ENCODE data around the gene PLS3.

The PLS3 gene

DNA sequence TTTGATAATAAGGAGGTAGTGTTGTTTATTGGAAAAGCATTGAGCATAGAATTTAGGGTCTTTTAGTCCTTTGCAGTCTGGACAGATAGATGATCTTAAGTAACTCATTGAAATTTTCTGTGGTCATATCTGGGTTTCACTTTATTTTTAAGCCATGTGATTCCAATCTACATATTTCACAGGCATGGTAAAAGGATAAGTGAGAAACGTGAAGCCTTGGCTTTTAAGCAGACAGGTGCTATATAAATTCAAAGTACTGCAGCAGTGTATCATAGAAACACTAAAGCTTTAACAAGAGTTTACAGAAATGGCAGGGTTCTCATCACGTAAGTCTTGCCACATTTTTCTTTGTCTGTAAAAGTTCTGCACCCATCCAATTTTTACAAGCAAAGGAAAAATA, 4.9 kb downstream of the PLS3 start:
- no peak for DNase-seq (ENCODE audit: low read depth in 4 of 4, low spot score in 1 of 4)

DNA sequence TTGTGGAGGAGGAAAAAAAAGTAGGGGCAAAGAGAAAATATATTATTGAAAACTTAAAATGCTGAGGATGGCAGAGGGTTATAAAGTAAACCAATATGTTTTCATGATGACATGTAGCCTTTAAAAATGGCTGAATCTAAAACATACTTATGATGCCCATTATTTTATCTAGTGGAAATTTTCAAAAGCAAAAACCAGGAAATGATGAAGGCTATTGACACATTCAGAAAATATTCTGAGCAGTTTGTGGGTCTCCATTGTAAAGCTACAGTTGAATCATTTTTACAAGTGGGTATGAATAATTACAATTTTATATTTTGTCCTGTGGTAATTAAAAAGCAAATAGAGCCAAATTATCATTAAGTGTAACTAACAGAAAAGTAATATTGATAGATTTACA, 10.7 kb downstream of the PLS3 start:
- no peak for DNase-seq (ENCODE audit: low read depth in 4 of 4, low spot score in 1 of 4)

DNA sequence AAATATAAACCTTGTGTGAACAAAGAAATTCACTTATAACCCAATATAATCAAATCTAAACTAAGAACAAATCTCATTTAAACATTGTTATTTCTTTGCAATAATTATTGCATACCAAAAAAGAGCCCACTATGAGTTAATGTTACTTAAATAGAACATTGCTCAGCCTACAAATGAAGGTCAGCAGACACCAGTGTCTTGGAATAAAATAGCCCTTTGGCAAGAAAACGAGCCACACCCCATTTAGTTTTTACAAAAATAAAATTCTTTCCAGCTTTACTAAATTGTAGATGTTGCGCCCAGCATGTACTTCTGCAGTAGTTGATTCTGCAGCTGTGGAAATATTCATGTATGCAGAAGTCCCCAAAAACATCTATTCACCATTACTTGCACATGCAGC, 12.2 kb downstream of the PLS3 start:
- DNase-seq (ENCODE audit: low read depth in 4 of 4, low spot score in 1 of 4) = no peak

DNA sequence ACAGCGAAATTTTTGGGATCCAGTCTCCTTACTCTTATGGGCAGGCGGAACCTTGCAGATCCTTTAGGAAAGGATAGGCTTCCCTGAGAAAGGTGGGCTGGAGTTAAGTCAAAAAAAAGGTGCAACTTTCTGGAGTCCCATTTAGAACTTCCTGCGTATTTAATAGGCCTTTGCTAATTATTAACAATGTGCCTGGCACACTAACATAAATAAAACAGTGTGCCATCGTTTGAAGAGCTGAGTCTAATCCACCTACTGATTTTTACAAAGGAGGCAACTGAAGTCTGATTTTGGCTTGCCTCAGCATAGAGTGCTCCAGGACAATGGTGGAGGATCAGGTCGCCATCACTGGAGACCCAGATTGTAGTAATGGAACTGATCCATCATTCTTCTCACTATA, 15.7 kb downstream of the PLS3 start:
- DNase-seq (ENCODE audit: low read depth in 4 of 4, low spot score in 1 of 4) = no peak

DNA sequence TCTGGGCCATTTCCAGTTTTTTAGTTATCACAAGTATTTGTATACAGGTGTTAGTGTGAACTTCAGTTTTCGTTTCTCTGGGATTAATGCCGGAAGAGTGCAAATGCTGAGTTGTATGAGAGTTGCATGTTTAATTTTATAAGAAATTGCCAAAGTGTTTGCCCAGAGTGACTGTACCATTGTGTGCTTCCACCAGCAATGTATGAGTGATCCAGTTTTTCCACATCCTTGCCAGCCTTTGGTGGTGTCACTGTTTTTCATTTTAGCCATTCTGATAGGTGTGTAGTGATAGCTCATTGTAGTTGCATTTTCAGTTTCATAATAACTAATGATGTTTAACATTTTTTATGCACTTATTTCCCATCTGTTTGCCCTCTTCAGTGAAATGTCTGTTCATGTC, 18.4 kb downstream of the PLS3 start:
- DNase-seq (ENCODE audit: low read depth in 4 of 4, low spot score in 1 of 4) = no peak

DNA sequence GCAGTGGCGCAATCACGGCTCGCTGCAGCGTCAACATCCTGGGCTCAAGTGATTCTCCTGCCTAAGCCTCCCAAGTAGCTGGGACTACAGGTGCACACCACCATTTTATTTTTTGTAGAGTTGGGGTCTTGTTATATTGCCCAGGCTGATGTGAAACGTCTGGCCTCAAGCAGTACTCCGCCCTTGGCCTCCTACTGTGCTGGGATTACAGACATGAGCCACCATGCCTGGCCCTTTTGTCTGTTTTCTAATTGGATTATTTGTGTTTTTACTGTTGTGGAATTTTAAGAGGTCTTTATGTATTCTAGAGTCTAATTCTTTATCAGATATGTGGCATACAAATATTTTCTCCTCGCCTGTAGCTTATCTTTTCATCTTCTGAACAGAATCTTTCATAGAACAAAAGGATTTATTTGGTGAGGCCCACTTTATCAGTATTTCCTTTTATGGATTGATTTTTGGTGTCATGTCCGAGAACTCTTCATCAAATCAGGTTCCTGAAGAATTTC, 18.9 kb downstream of the PLS3 start:
- no peak for DNase-seq (ENCODE audit: low read depth in 4 of 4, low spot score in 1 of 4)

DNA sequence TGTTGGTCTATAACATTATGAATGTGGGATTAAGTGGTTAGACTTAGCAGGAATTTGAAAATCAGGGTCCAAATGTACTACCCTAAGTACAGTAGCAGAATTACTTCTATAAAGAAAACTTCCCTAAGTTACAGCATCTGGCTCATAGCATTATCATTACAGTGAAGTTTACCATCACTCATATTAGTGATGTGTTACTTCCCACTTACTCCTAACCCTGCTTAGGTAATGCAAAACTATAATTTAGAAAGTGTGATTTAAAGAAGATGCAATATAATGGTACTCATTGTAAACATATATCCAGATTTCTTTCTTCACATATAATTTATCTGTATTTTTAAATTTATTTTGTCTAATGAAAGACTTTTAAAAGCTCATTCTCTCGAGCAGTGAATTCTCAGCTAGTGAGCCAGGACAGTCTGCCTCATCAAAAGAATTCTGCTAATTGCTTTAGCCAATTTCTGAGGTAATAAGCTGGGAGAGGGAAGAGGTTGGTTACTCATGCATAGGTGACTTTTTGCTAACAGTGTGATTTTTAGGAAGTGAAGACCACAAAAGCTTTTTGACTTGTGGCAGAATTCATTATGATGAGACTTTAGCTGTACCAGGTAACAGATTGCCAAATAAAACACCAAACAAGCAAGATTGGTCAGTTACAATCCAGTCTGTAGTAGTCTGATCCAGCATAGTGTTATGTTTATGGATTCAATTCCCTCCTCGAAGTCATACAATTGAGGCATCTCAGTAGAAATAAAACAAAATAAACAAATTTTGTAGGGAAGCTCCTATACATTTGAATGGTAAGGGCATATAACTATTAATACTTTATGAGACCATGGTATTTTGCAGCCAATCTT, 21.0 kb downstream of the PLS3 start:
- no peak for DNase-seq (ENCODE audit: low read depth in 4 of 4, low spot score in 1 of 4)

DNA sequence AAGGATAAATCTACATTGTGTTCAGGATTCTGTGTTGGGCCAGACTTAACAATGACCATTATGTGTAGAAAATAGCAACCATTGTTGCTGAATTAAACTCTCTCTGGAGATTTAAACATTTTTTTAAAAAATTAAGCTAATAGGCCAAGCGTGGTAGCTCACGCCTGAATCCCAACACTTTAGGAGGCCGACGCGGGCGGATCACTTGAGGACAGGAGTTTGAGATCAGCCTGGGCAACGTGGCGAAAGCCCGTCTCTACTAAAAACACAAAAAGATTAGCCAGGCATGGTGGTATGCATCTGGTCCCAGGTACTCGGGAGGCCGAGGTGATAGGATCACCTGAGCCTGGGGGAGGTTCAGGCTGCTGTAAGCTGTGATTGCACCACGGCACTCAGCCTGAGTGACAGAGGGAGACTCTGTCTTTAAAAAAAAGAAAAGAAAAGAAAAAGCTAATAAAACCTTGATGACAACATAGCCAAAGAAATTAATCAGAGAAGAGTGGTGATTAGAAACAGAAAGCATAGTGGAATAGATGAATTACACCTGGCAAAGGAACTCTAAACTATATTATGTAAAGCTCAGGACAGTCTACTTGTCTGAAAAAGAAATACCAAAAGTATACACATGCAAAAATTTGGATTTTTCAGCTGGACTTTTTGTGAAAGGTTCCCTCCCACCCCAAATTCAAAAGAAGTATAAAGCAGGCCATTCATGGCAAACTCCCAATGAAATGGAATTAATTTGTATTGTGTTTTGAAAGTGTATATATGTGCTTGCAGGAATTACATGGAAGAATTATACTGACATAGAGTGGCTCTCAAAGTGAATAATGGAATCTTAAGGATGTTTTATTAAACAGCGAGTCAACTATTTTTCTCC, 21.9 kb downstream of the PLS3 start:
- DNase-seq (ENCODE audit: low read depth in 4 of 4, low spot score in 1 of 4) = no peak

DNA sequence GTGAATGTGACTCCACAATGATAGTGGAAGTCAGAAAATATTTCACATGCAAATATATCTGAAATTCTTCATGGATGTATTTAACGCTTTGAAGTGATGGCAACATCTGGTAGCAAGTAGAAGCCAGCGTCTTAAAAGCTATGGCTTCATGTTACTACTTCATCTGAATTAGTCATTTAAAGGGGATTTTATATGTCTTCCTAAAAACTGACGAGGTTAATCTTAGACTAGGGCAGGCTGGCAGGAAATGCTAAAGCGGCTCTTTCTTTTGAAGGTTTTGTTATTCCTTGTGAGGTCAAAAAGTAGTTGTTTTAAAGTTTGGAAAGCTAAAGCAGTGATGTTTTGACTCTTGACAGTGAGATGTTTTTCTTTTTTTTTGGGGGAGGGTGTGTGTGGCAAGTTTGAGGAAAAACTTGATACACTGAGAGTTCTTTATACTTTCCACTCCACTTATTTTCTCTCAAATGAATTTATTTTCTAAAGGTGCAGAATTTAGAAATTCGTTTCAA, 22.6 kb downstream of the PLS3 start:
- DNase-seq (ENCODE audit: low read depth in 4 of 4, low spot score in 1 of 4) = no peak

DNA sequence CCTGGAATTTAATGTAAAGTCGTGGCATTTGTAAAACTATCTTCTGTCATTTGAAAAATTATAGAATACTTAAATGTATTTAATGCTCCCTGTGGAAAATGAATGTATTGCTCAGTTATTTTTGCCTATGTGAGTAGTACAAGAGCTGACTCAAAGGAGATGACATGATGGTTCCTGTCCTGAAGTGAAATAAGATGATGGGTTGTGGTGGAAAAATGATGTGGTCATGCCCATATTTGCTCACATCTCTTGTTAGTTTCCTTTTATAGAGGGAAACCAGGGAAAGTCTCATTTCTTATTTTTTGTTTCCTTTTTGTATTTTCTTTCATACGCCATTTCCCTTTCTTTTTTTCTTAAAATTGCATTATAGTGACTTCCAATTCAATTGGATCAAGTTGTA, 23.7 kb downstream of the PLS3 start:
- DNase-seq (ENCODE audit: low read depth in 4 of 4, low spot score in 1 of 4) = no peak

DNA sequence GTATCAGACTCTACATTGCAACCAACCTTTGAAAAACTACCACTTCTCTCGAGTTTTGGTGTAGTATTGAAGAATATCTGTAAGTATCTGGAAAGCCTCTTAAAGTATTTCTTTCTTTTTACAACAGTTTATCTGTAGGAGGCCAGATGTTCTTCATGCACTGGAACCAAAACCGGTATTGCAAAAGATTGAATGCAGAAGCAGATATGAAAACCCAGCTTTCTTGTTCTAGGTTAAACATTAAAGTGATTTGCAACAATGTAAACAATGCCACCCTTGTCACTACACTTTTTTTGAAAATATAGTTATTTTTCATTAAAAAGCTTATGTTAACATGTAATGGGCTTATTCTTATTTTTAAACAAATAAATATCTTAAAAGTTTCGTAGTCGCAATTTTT, 27.2 kb downstream of the PLS3 start:
- DNase-seq (ENCODE audit: low read depth in 4 of 4, low spot score in 1 of 4) = no peak

DNA sequence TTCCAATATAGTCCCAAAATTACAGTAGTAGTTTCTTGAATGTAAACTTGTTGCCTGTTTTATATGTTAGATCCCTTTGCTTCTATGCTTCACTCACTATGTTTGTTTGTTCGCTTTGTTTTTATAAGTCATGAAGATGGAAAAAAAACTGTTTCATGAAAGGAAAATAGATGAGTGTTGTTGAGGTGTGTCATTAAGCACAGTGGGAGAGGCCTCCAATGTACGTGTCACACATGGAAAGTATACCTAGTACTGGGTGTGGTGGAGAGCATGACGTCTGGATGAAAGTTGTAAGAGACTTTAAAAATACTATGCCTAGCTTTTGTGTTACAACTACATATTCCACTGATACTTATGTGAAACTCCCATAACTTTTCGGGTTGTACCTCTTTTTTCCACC, 28.4 kb downstream of the PLS3 start:
- no peak for DNase-seq (ENCODE audit: low read depth in 4 of 4, low spot score in 1 of 4)

DNA sequence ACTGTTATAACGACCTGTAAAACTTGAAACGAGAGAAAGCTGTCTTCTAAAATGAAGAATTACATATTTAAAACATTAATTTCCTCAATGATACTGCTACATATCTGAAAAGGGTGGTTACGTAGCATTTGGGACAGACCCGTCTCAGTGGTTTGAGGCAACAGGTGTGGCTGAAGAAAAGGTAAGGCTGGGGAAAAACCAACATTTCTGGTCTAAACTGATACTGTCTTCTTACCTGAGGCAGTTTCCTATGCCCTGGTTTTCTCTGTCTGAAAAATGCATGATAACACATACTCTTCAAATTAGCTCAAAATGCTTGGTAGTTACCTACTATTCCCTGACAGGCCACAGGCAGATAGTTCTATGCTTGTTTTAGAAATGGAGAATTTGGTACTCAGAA, 30.4 kb downstream of the PLS3 start:
- no peak for DNase-seq (ENCODE audit: low read depth in 4 of 4, low spot score in 1 of 4)

DNA sequence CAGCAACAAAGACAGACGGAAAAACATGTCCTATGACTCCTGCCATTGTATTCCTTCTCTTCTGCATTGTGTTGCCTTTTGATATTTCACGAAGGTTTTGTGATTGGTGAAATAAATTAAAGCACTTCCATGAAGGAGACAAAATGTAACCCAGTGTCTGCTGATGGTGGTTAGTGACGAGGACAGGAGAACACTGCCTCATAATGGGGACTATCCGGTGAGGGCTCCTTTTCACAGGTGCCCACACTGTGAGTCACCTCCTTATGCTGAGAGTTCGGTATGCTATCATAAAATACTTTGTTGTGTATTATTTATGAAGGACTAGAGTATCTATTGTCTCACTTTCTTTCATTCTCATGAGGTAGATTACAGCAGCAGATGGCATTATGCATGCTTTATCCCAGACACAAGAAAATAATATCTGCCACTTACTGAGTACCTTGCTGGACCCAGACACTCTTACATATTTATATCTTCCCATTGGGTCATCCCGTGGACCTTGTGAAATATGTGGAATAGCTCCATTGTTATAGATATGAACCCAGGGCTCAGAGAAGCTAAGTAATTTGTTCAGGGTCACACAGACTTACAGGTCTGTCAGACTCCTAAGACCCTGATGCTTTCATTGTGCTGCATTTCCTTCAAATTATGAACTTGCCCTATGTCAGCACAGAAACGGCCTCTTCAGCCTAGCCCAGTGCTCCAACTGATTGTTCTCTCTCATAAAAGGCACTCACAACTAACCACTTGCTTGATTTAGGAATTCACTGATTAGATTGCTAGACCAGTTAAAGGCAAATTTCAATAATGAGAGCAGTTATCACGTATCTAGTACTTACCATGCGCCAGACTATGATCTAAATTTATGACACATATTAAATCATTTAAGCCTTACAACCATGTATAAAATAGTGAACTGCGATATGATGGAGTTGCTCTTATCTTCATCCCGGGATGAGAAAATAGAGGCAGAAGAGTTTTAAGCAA, 31.2 kb downstream of the PLS3 start:
- no peak for DNase-seq (ENCODE audit: low read depth in 4 of 4, low spot score in 1 of 4)

DNA sequence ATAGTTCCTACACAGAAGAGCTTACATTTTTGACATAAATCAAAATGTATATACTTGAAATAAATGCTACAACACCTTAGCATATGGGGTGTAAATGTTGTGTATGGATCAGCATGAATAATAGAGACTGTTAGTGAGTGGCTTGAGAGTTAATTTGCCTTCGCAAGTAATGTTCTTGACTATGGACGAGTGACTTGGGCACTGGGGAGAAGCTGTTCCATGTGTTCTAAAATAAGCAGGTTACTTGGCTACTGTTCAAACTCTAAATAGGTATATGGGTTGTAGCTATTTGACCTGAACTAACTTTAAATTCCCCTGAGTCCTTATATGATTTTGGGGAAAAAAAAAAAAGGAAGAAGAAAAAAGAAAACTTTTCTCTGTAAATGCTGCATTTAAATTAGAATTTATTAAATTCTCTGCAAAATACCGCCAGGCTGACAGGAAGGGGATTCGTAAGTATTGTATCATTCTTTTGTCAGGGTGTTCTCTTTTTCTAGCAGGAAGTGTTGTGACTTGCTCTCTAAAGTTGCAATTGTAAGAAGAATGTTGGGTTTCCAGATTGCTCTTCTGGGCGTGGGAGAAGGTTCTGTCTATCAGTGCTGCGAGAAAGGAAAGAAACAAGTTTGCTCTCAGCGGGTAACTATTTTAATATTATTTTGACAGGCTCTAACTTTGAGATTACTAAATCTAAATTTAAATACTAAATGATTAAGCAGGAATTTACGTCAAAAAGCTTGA, 32.2 kb downstream of the PLS3 start:
- no peak for DNase-seq (ENCODE audit: low read depth in 4 of 4, low spot score in 1 of 4)

DNA sequence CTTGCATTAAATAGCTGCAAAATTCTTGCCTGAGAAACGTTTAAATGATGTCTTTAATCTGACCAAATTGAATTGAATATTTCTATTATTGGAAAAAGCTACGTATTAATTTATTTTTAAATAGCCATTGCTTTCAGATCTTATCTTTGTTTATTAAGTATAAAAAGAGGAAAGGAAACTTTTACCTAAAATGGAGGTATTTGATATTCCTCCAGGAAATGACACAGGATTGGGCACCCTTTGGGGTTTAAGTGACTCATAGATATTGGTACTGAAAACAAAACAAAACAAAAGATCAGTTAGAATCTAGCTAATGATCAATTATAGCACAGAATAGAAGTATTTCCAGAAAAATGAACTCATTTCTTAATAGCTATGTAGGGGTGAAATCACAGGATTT, 34.1 kb downstream of the PLS3 start:
- no peak for DNase-seq (ENCODE audit: low read depth in 4 of 4, low spot score in 1 of 4)

DNA sequence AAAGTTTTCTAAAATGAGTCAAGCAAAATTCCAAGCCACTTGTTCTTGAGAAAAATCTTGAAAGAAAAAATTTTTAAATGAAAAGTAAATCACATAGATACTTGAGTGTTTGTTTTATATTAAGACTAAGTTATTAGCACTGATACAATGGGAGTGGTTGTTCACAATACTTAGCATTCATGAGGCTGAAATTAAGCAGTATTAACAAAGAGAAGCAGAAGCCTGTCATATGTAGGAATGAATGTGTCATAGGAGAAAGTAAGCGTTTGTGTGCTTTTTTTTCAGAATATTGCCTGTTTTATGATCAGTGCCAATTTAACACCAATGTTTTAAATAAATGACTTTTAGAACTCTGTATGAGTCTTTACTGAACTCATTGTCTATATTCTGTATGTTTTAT, 37.6 kb downstream of the PLS3 start:
- DNase-seq (ENCODE audit: low read depth in 4 of 4, low spot score in 1 of 4) = no peak

DNA sequence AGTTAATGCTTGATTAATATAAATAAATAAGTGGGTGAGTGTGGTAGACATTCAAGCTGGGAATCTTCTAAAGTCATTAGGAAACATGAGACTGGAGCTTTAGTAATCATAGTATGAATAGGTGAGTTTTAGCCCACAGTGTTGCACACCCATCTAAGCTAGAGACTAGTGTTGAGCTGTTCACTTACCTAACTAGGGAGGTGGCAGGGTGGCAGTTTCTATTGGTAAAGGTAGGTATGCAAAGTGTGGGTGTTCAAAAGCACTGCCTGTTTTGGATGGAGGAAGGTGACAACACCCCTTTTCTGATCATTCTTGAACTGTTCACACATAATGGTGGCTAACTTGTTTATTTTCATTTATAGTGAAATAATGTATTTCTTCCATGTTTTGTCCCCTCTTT, 41.3 kb downstream of the PLS3 start:
- DNase-seq (ENCODE audit: low read depth in 4 of 4, low spot score in 1 of 4) = no peak

DNA sequence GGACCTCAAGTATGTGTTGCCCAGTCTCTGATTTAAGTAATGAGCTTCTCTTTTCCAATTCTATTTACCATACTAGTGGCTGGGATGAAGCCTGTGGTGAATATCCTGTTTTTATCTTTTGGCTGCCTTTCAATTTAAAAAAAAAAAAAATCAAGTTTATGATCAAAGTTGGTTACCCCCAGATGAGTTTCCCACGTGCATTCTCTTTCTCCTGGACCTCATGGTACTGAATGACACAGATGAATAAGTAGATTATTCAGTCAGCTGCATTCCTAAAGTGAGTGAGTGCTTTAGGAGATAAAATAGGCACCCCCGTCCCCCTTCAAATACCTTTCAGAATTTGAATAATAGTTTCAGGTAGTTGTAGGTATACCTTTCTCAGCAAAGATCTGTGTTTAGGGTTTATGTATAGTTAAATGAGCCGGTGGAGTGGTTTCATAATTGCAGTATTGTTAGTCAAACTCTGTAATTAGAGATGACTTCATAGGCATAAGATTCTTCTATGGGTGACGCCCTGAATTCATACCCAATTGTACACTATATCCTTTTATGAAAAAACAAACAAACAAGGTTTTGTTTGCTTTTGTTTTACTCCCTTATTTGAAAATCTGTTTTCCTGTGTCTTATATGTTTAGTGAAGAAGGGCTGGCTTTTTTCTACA, 41.9 kb downstream of the PLS3 start:
- DNase-seq (ENCODE audit: low read depth in 4 of 4, low spot score in 1 of 4) = no peak

Data from stimulated activated CD4-positive, alpha-beta T cell treated with anti-CD3 and anti-CD28 coated beads, Interleukin-1b, Interleukin-23, amount 100 ng/mL, for 24 hours (primary cell).